Inflammatory macrophage treated with lipopolysaccharide for 1 hour (primary cell): Measurements from ENCODE around the gene RBM20.
"Not testable (repeated sequence)": the region's sequence is repeated elsewhere in the genome, so short reads cannot be mapped to it uniquely, and the experiment has no call there.

Experiments used
- DNase-seq, 2 donors: peaks; one replicate each; pipeline ENCODE4 v3.0.0-alpha.2; 2020 to 2022

The RBM20 gene

DNA sequence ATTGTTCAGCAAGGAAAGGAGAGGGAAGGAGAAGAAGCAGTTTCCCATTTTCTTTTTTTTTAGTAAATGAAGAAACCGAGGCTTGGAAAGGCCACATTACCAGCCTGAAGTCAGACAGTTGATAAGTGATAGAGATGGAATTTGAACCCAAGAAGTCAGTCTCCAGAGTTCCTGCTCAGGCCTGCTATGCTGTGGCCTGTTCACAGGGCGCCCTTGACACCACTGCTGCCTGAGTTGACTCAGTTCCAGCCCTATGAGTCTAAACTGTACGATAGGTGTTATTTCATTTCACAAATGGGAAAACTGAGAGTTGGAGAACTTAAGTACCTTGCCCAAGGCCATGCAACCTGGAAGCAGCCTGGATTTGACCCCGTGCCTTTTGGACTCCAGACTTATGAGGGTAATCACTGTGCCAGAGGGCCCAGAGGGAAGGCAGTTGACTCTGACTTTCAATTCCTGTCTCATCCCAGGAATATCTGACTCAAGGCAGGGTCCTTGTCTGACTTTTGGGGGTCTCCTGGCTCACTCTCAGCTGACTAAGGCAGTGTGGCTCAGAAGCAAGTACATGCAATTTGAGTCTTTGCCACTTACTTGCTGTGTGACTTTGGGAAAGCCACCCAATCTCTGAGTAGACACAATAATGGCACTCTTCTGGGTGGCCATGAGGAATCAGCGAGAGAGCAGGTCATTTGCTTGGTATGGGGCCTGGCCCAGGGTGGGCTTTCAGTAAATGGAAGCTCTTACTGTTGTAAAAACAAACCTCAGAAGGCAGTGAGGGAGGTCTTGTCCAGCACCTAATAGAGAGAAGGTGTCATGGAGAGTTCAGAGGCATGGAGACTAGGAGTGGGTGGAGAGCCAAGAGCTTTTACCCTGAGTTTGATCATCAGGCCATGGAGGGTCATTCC, 17.9 kb upstream of the RBM20 start:
- no peak for DNase-seq

DNA sequence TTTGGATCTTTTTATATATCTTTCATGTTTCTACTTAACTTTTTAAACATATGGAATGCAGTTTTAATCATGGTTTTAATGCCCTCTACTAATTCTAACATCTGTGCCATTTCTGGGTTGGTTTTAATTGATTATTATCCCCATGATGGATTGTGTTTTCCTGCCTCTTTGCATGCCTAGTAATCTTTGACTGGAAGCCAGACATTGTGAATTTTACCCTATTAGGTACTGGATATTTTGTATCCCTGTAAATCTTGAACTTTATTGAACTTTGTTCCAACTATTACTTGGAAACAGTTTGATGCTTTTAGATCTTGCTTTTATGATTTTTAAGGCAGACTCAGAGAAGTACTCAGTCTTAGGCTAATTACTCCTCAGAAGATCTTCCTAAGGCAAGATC, 16.0 kb upstream of the RBM20 start:
- no peak for DNase-seq

DNA sequence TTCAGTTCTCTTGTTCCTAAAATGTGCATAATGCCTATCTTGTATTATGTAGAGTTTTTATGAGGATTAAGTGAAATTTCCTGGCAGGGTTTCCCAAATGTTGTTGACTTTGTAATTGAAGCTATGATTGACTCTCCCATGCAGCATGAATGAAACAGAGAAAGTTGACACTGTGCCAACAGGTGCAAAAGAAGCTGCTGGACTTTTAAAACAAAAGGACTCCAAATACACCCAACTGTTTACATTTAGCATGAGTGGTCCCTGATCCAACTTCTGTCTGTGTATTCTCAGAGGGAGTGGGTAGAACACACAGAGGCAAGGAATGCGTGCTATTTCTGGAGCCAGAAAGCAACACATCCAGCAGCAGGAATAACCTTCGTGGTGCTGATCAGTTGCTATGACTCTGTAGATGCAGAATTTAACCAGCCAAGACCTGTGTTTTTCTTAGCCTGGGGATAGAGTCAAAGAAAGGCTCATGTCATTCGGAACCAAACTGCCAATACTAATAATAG, 14.4 kb upstream of the RBM20 start:
- DNase-seq, result no peak

DNA sequence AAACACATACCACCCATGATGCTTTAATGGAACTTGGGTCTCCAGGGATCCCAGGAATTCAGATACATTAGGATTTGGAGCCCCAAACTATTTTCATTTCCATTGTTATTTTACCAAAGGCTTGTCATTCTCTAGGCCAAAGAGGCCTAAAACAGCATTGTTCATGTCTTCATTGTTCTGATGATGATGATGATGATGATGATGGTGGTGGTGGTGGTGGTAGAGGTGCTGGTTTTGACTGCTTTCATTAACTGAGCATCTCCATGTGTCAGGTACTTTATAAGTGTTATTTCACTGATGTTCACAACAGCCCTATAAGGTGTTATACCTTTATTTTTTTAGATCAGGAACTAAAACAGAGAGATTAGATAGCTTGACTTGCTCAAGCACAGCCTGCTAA, 12.2 kb upstream of the RBM20 start:
- DNase-seq, result no peak

DNA sequence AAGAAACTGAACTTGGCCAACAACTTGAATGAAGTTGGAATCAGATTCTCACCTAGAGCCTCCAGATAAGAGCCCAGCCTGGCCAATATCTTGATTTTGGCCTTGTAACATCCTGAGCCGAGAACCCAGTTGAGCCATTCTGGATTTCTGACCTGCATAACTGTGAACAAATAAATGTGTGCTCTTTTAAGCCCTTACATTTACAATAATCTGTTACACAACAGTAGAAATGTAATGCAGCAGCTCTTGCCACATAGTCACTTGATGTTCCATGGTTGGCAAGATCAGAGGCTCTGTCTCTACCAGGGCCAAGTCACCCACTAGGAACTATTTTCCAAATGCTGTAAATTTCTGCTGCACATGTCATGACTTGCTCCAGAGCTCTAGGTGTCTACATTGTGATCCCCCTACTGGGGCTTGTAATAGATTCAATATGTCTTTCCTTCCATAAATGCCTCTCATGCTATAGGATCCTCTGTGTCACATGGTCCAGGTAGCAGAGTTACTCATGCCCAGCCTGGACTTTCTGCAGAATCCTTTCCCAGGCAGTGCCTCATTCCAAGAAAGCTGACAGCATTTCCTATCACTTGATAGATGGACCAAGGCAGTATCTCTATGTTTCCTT, 11.4 kb upstream of the RBM20 start:
- peak in 1 of 2 donors; percentile 53 for DNase-seq

- DNase-seq, result no peak
Observed at GRCh38 chr10:110634527-110635209, 9.5 kb upstream of the RBM20 start.

DNA sequence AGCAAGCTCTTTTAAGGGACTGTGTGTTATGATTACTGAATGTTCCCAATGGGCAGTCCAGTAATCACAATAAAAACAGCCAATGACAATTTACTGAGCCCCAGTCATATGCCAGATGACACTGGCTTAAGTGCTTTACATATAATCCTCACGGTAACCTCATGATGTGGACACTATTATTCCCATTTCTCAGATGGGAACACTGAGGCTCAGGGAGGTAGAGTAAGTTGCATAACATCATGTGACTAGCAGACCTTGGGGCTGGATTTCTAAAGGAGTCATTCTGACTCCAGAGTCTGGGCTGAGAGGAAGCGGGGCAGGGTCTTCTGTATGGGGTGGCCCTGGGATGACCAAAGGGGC, 7.6 kb upstream of the RBM20 start:
- no peak for DNase-seq

DNA sequence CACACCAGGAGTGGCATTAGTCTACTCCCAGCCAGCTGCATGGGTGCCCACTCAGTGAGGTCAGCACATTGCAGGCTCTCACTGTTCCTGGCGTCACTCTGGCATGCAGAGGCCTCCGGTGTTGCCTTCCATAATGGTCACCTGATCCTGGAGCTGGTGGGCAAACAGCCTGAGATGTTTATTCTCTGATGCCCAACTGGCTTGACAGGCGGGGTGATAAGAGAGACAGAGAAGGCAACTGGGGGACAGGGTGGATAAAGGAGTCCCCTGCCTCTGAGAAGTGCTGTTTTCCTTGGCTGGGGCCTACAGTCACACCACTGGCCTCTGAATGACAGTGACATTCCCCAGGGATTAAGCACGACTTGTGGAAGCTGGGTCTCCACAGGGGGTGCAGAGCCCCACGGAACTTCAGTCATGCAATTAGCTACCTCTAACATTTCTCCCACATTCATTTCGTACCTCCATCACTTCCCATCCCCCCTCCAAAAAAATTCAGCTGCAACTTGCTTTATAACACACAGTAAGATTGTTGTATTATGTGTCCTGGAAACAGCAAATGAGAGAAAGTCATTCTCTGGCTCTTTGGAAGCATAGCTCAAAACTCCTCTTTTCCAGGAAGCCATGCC, 7.1 kb upstream of the RBM20 start:
- DNase-seq, result no peak

DNA sequence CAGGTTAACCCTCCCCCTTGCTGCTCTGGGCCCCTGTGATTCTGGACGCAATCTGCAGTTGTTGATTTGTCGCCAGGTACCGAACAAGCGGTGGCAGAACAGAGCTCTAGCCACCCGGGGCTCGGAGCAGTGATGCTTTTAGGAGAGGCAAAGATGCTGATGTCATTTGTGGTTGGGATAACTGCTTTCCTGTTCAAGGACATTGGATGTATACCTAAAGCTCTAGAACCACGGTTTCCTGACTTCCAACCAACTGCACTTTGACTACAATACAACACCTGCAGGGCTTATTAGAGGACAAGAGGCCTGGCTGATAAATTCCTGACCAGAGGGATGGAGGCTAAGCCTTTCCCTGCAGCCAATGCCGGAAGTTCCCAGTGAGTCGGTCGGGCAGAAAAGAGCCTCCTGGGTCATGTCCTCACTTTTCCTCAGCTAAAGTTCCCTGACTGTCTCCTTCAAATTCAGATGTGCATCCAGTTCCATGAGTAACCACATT, 6.5 kb upstream of the RBM20 start:
- no peak for DNase-seq

DNA sequence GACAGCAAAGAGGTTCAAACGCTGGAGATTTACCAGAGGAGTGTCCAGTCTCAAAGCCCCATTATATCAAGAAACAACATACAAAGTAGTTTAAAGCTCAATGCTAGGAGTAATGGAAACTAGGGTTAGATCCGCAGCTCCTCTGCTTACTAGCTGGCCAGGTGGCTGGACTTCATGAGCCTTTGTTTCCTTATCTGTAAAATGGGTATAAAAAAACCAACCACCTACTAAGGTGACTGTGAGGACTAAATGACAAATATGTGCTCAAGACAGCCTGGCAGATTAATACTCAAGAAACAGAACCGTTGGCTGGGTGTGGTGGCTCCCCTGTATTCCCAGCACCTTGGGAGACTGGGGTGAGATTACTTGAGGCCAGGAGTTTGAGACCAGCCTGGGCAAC, 5.8 kb upstream of the RBM20 start:
- no peak for DNase-seq

GRCh38 chr10:110639046-110639445, 5.1 kb upstream of the RBM20 start:
- DNase-seq, result not testable (repeated sequence)

DNA sequence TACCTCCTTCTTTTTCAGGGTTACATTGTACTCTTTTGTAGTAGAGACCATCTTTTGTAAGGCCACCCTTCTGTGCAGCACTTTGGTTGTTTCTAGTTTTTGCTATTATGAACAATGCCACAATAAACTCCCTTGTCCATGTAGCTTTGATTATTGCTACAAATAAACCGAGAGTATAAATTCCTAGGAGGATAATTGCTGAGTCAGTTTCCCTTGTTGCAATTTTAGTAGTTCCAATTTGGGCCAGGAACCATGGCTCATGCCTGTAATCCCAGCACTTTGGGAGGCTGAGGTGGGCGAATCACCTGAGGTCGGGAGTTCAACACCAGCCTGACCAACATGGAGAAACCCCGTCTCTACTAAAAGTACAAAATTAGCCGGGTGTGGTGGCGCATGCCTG, 4.3 kb upstream of the RBM20 start:
- not testable (repeated sequence) for DNase-seq

DNA sequence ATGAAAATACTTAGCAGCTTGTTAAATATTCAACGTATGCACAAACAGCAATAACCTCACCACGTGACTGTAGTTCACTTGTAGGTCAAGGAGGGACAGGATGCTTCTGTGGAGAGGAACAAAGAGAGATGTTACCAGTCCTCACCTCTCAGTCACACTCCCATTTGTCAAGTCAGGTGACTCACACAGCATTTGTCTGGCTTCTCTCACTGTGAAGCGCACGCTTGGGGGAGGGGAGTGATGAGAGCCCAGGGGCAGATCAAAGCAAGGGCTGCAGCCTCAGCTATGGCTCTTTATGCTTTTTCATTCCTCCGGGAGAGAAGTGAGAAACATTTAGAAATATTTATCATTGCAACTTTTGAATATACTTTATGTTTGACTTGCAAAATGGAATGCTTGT, 2.9 kb upstream of the RBM20 start:
- no peak for DNase-seq

DNA sequence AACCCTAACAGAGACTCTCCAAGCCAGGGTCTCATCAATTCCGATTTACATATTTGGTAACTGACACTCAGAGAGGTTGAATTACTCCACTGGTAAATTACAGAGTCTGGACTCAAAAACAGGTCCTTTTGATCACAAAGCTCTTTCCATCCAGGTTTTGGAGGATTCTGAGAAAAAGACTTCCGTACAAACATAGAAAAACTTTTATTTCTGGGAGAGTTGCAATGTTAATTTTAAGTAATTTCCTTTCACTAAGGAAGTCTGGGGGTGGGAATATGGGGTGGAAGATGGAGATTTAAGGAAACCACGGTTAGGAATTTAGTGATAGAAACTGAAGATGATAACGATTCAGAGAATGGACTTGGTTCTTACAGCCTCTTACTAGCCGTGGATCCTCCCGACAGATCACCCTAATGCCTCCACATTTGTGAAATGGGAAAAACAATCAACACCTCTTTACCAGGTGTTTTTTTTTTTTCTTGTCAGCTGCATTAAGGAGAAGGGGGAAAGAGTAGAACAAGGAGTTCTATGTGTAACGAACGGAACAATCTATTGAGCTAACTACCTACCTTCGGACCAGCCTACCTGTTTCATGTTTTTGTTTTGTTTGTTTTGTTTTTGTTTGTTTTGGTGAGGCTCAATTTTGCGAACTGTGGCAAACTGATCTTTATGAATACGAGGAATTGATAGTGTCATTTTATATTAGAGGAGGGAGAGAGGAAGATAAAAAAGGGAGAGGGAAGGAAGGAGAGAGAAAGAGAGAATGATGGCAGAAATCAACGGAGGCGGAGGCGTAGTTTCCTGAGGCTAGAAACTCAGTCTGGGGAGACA, 1.7 kb upstream of the RBM20 start:
- no peak for DNase-seq

DNA sequence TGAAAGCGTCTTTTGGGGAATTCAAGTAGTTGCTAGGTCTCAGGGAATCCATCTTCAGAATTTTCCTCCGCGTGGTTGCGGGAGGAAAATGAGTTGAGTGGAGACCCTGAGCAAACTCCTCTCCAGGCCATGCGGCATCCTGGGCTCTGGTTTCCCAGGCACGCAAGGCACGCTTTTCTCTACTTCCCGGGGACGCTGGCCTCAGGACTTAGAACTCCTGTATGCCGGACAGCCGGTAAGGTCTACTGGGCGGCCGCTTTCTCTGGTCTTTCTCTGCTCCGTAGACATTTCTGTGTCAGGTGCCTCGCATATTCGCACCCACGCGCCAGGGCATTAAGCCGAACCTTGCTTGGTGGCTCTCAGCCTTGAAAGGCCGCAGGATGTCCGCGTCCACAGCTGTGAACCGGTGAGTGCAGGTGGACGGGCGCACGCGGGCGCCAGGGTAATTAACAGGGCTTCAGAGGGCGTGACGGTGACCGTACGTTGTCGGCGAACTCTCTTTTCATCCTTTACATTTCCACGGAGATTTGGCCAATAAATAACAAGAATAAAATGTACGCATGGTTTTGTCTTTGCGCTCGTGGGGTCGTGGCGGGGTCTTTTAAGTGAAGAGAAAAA, 992 bp upstream of the RBM20 start:
- DNase-seq, result no peak

GRCh38 chr10:110644598-110645462, 694 bp downstream of the RBM20 start:
- DNase-seq, result no peak

GRCh38 chr10:110646417-110647135, 2.4 kb downstream of the RBM20 start:
- DNase-seq, result no peak

DNA sequence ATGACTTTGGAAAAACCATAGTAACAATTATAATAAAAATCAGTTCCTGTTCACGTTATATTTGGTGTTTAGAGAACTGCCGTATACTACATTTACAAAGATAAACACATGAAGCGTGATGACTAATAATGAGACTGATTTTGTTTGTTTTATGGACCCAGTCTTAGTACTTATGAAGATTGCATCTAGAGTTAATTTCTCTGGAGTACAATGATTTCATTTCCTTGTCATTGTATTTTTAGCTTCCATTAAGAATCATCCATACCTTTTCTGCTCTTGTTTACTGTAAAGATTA, 2.9 kb downstream of the RBM20 start:
- no peak for DNase-seq

GRCh38 chr10:110648692-110649346, 4.7 kb downstream of the RBM20 start:
- DNase-seq, result peak; percentile 35 to 50
